Small intestine (tissue), 7 donors: Measurements from ENCODE around the gene KIAA1210. TPM values are rescaled to one million over a fixed set of nuclear protein-coding genes. Genes with fewer than 3 reads are reported as not detected.

Experiments used
- DNase-seq, 2 donors: peaks; one replicate each; pipeline versions ENCODE4 v3.0.0 to v3.0.0-alpha.2; 2013
- FAIRE-seq: peaks from 2 replicates; lab custom pipeline; 2012; peaks lifted over from hg19 to GRCh38; lab: Jason Lieb, UNC
- H3K27ac ChIP-seq, 3 donors: one replicate each; pipeline ENCODE4 v1.5.1; 2013; ENCODE audit warnings: low read length in 2 of 3, mild to moderate bottlenecking in 2 of 3, control low read depth in 1 of 3, inconsistent platforms in 1 of 3, low read depth in 1 of 3, moderate library complexity in 1 of 3
- H3K27me3 ChIP-seq, 3 donors: one replicate each; pipeline ENCODE4 v1.6.1; 2013; ENCODE audit warnings: low read length in 3 of 3, inconsistent platforms in 1 of 3; ENCODE audit not compliant: control insufficient read depth in 3 of 3, insufficient read depth in 3 of 3
- H3K36me3 ChIP-seq, 3 donors: one replicate each; pipeline ENCODE4 v1.6.1; 2013; ENCODE audit warnings: low read length in 3 of 3, inconsistent platforms in 1 of 3, low read depth in 1 of 3, mild to moderate bottlenecking in 1 of 3, moderate library complexity in 1 of 3; ENCODE audit not compliant: control insufficient read depth in 3 of 3, insufficient read depth in 2 of 3
- H3K4me1 ChIP-seq, 3 donors: one replicate each; pipeline ENCODE4 v1.6.1; 2013; ENCODE audit warnings: low read length in 2 of 3, inconsistent platforms in 1 of 3, low read depth in 1 of 3, mild to moderate bottlenecking in 1 of 3, moderate library complexity in 1 of 3; ENCODE audit not compliant: control insufficient read depth in 3 of 3, insufficient read depth in 2 of 3
- H3K4me3 ChIP-seq, 3 donors: one replicate each; pipeline ENCODE4 v1.5.1; 2013; ENCODE audit warnings: low read length in 3 of 3, control low read depth in 1 of 3, inconsistent platforms in 1 of 3, low read depth in 1 of 3, mild to moderate bottlenecking in 1 of 3, moderate library complexity in 1 of 3
- H3K9me3 ChIP-seq, 2 donors: one replicate each; pipeline ENCODE4 v1.6.1; 2013; ENCODE audit warnings: low read depth in 1 of 2, low read length in 1 of 2; ENCODE audit not compliant: control insufficient read depth in 2 of 2, insufficient read depth in 1 of 2
- WGBS, 3 donors: extraction: QIAGEN DNeasy Blood & Tissue Kit; methylation state at CpG; one replicate each; pipeline ENCODE4 v1.1.7; 2013; 5-methylcytosine and 5-hydroxymethylcytosine counted together
- polyA plus RNA-seq, 4 donors: library from polyadenylated mRNA; stranded (reverse) in 3 of 4; unstranded in 1 of 4; fragments of 200-250 nt in 3 of 4; fragments of 120-200 nt in 1 of 4; gene quantifications; one replicate each; pipeline versions ENCODE4 v1.2.1 to v1.2.3, GENCODE V29; 2013
- donor health status: healthy with polysubstance abuse.
- donor health status: control.
- donor health status: control.
- donor health status: Bipolar disorder and iron deficiency.
- donor health status: healthy.

KIAA1210 gene
- polyA plus RNA-seq, 4 donors = 0.07 TPM; not detected in 3

DNA sequence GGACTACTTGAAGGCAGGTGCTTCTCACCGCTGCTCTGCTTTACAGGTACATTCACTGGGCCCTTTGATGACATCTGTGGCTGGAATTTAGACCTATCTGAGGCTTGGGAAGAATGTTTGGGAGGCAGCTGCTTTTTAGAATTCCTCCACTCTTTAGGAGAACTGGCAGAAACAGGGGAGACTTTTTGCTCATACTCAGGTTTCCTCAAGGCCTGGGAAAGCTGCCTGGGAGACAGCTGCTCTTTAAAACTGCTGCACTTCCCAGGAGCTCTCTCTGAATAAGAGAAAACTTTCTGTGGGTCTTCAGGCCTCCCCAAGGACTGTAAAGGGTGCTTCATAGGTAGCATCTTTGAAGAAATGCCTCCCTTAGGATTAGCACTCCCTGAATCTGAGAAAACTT, 40.5 kb downstream of the KIAA1210 start:
- WGBS, 3 donors = 50 to 88% (median 88%) methylated on average over 1 of the region's 1 CpG
- DNase-seq (no peak), FAIRE-seq (no peak)
- Histone ChIP-seq H3K36me3 (no peaks in the 10 kb centered on the region), H3K27me3 (no peaks in the 10 kb centered on the region), H3K27ac (no peak overlapping the region), H3K4me1 (no peaks in the 10 kb centered on the region), H3K4me3 (no peak overlapping the region), H3K9me3 (no peaks in the 10 kb centered on the region)

- H3K9me3 ChIP-seq = no peaks in the 10 kb centered on the region
- H3K4me1 ChIP-seq = no peaks in the 10 kb centered on the region
- 63 to 86% (median 82%) methylated on average over 3 of the region's 3 CpGs for WGBS, 3 donors
- no peak overlapping the region for H3K27ac ChIP-seq
- DNase-seq (no peak), FAIRE-seq (no peak)
- H3K4me3 ChIP-seq = no peak overlapping the region
- H3K36me3 ChIP-seq = no peaks in the 10 kb centered on the region
- H3K27me3 ChIP-seq = no peaks in the 10 kb centered on the region
These were observed 42.8 kb downstream of the KIAA1210 start for GRCh38 chrX:119084766-119085165.

DNA sequence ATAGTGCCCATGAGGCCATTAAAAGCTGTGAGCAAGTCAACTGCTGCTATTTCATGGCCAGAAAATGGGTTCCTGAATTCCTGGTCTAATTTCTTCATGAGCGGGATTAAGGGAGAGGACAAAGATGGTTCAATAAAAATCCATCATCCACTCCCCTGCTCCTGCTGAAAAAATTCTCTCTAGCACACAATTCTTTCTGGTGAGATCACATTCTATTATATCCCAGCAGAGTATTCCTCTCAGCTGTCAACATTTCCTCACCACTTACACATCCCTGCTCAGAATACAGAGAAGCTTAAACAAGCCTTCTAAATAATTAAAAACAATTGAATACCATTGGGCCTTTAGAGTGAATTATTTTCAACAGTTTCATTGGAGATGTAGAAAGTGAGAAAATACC, 45.3 kb downstream of the KIAA1210 start:
- Histone ChIP-seq H3K9me3 (no peaks in the 10 kb centered on the region), H3K36me3 (no peaks in the 10 kb centered on the region), H3K27me3 (no peaks in the 10 kb centered on the region), H3K27ac (no peak overlapping the region), H3K4me1 (no peaks in the 10 kb centered on the region), H3K4me3 (no peak overlapping the region)
- DNase-seq = no peak
- 67 to 87% (median 75%) methylated on average over 1 of the region's 1 CpG for WGBS, 3 donors
- no peak for FAIRE-seq

DNA sequence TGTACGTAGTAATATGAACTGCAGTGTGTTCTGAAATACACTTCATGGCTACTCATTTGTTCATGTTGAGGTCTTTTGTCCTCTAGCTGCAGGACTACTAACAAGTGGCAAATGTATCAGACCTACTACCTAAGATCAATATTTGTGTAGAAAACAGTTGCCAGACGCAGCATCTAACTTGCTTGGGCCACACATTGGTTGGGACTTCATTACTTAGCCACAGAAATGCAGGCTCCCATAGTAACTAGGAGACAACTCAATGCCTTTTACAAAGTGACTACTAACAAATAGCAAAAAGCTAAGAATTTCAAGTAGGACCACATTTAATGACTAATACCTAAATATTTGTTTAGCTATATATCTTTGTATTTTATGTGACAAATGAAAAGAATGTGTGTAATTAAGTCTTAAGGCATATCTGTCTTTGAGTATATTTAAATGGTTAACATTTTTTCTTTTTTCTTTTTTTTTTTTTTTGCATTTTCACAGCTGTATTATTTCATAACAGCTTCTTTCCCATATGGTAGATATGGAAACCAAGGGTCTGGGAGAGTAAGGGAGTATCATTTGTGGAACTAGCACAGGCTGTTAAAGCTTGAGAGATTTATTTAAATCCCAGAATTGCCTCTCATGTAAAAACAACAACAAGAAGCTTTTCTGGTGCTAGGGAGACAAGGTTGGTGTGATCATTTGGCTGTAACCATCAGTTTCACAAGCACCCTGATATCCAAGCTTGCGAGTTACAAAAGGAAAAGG, 52.2 kb downstream of the KIAA1210 start:
- 73 to 90% (median 75%) methylated on average over 3 of the region's 3 CpGs for WGBS, 3 donors
- FAIRE-seq = no peak
- H3K36me3 ChIP-seq = no peaks in the 10 kb centered on the region

DNA sequence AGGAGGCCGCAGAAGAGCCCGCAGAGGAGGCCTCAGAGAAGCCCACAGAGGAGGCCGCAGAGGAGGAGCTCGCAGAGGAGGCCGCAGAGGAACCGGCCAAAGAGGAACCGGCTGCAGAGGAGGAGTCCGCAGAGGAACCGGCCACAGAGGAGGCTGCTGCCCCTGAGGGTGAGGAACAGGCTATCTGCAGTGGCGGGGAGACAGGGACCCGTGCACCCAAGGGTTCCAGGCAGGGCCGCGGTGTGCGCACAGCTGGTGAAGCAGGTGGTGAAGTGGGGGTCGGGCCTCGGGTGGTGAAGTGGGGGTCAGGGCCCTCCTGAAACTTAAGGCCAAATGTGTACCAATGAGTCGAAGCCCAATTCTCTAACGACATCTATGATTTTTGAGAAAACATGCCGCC, 53.7 kb downstream of the KIAA1210 start:
- DNase-seq (no peak), FAIRE-seq (no peak)
- no peaks in the 10 kb centered on the region for H3K27me3 ChIP-seq
- WGBS, 3 donors = 90 to 96% (median 93%) methylated on average over 11 to 19 of the region's 19 CpGs
- no peaks in the 10 kb centered on the region for H3K4me1 ChIP-seq
- H3K27ac ChIP-seq = no peak overlapping the region
- H3K9me3 ChIP-seq = no peaks in the 10 kb centered on the region
- no peak overlapping the region for H3K4me3 ChIP-seq
- H3K36me3 ChIP-seq = no peaks in the 10 kb centered on the region

More for the DNA sequence above, 52.2 kb downstream of the KIAA1210 start:
- no peak overlapping the region for H3K27ac ChIP-seq
- DNase-seq = no peak
- H3K4me1 ChIP-seq = no peaks in the 10 kb centered on the region
- no peaks in the 10 kb centered on the region for H3K27me3 ChIP-seq
- H3K4me3 ChIP-seq = no peak overlapping the region
- H3K9me3 ChIP-seq = no peaks in the 10 kb centered on the region

DNA sequence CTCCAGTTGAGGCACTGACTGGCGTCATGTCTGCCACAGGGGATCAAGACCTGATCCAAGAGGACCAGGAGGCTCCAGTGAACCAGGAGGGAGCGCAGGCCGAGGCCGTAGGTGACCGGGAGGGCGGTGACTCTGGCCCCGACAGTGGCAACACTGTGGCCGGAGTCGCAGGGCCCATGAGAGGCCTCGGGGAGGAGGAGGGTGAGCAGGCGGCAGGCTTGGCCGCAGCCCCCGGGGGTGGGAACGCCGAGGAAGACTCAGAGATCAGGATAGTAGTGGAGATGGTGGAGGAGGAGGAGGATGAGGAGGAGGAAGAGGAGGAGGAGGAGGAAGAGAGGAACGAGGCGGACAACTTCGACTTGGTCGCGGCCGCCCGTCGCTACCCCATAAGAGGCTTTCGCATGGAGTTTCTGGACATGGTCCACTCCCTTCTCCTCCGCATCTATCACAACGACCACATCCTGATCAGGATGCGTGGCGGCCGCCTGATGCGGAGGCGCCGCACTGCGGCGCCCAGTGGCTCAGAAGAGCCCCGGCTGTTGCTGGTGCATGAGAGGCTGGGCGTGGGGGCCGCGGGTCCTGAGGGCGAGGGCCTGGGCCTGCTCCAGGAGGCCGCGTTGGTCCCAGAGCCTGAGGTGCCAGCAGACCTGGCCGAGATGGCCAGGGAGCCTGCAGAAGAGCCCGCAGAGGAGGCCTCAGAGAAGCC, 54.3 kb downstream of the KIAA1210 start:
- no peak for FAIRE-seq
- no peak for DNase-seq

DNA sequence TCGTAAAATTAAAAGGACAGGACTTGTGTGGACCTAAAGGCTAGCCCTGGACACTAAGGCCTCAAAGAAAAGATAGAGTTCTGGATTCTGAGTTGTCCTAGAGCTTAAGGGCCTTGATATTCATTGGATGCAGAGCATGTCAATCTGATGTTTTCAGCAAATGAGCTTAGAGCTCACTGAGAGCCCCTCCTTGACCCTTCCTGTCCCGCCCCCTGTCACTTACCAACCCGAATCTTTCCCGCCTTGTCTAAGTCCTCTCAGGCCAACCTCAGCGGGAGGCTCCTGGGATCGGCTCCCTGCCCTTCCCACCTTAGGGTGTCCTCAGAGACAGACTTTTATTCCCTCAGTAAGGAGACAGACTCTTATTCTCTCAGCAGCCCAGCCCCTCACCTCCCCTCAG, 54.9 kb downstream of the KIAA1210 start, which contains the start of gene CT47C1:
TSS of gene CT47C1 (plus strand) at position 250 of the 400 bp plus-strand sequence. CDS start 233 bp downstream, outside the sequence.
- DNase-seq (no peak), FAIRE-seq (no peak)
- H3K4me3 ChIP-seq = no peak within 1 kb of the TSS
- no peaks in the 10 kb centered on the region for H3K36me3 ChIP-seq
- no peaks in the 10 kb centered on the region for H3K27me3 ChIP-seq
- no peaks in the 10 kb centered on the region for H3K4me1 ChIP-seq
- 90 to 95% (median 93%) methylated on average over 6 of the region's 6 CpGs for WGBS, 3 donors
- no peaks in the 10 kb centered on the region for H3K9me3 ChIP-seq
- H3K27ac ChIP-seq = no peak within 1 kb of the TSS

More for the DNA sequence above, 54.3 kb downstream of the KIAA1210 start:
- 90 to 97% (median 96%) methylated on average over 33 to 43 of the region's 43 CpGs for WGBS, 3 donors
- no peaks in the 10 kb centered on the region for H3K9me3 ChIP-seq
- no peaks in the 10 kb centered on the region for H3K36me3 ChIP-seq
- no peak overlapping the region for H3K4me3 ChIP-seq
- no peaks in the 10 kb centered on the region for H3K27me3 ChIP-seq
- H3K4me1 ChIP-seq = no peaks in the 10 kb centered on the region
- no peak overlapping the region for H3K27ac ChIP-seq

DNA sequence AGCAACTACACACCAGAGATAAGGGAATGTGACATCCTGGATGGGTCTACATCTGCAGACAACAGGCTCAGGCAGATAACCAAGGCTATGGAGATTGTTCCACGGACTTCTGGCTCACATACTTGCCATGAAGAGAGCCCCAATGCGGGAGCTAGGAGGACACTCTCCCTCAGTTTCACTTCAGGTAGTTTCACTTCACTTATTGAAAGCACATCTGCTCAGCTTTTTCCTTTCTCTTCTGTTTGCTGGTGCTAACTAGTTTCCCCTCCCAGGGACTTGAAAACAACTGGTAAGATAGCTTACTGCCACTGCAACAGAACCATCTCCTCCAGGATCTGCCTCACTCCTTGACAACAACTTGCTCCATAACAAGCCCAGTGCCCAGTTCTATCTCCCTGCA, 56.2 kb downstream of the KIAA1210 start:
- H3K4me1 ChIP-seq = no peaks in the 10 kb centered on the region
- H3K4me3 ChIP-seq = no peak overlapping the region
- 40 to 59% (median 44%) methylated on average over 2 of the region's 2 CpGs for WGBS, 3 donors
- H3K27me3 ChIP-seq = no peaks in the 10 kb centered on the region
- no peaks in the 10 kb centered on the region for H3K9me3 ChIP-seq
- DNase-seq (no peak), FAIRE-seq (no peak)
- H3K36me3 ChIP-seq = no peaks in the 10 kb centered on the region
- H3K27ac ChIP-seq = no peak overlapping the region
